Measurements from ENCODE around the gene ACOX2. TPM values are rescaled to one million over a fixed set of nuclear protein-coding genes. Genes with fewer than 3 reads are reported as not detected.

The ACOX2 gene
- total RNA-seq, 1 experiment from 2014 or later = 3.5 TPM

DNA sequence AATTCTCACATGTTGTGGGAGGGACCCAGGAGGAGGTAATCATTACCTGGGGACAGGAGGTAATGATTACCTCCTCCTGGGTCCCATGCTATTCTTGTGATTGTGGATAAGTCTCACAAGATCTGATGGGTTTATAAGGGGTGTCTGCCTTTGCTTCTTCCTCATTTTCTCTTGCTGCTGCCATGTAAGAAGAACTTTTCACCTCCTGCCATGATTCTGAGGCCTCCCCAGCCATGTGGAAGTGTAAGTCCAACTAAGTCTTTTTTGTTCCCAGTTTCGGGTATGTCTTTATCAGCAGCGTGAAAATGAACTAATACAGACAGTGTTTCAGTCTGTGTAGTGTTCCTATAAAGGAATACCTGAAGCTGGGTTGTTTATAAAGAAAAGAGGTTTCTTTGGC is 58.2 kb downstream of the ACOX2 start:
- no peaks in the 10 kb centered on the region for H3K9me2 ChIP-seq (ENCODE audit: insufficient read depth)
- peaks cover 23% of the 10 kb centered on the region for H3K4me1 ChIP-seq (replicated peaks; ENCODE audit: insufficient read depth)
- no TSS peak for BruUV-seq (replicated peaks)
- H3K79me2 ChIP-seq (ENCODE audit: low read depth) = no peaks in the 10 kb centered on the region
- DNase-seq = no peak
- H2AFZ ChIP-seq = no peak overlapping the region
- ChIA-PET CTCF (no interaction called here), POLR2A (ENCODE audit: unreplicated experiment) (no interaction called here)
- no peaks in the 10 kb centered on the region for H3K36me3 ChIP-seq (ENCODE audit: low read depth)
- TF ChIP-seq CTCF (conservative IDR thresholded peaks at IDR 0.05) (no peak), EZH2 (IDR thresholded peaks at IDR 0.05; ENCODE audit: low read depth) (no peak)
- no peaks in the 10 kb centered on the region; the same call in 1 of the 2 replicates for H3K9me3 ChIP-seq (ENCODE audit: insufficient read depth, low read depth)
- H3K27ac ChIP-seq = no peak overlapping the region
- H3K4me3 ChIP-seq = no peak overlapping the region
- 0 out of 2 replicates have a peak, but pooled peaks cover 4% of the 10 kb centered on the region for H3F3A ChIP-seq (ENCODE audit: insufficient read depth, low read depth)
- no peaks in the 10 kb centered on the region for H3K27me3 ChIP-seq (ENCODE audit: insufficient read depth, low read depth)
- intact Hi-C loops (cut with micrococcal nuclease; ENCODE audit: unreplicated experiment) = no loop called here
- no peaks in the 10 kb centered on the region for H4K20me1 ChIP-seq (ENCODE audit: insufficient read depth)
- H3K4me2 ChIP-seq = no peak overlapping the region

- Histone ChIP-seq H3K79me2 (ENCODE audit: low read depth) (no peaks in the 10 kb centered on the region), H3K4me1 (replicated peaks; ENCODE audit: insufficient read depth) (peaks cover 52% of the 10 kb centered on the region), H3K27ac (no peak overlapping the region), H3K4me3 (no peak overlapping the region), H3K4me2 (no peak overlapping the region; the same call in 1 of the 2 replicates), H3F3A (ENCODE audit: insufficient read depth, low read depth) (peaks cover 35% of the 10 kb centered on the region), H2AFZ (no peak overlapping the region), H3K27me3 (ENCODE audit: insufficient read depth, low read depth) (no peaks in the 10 kb centered on the region), H3K9me2 (ENCODE audit: insufficient read depth) (no peaks in the 10 kb centered on the region), H3K36me3 (ENCODE audit: low read depth) (no peaks in the 10 kb centered on the region), H3K9me3 (ENCODE audit: insufficient read depth, low read depth) (no peaks in the 10 kb centered on the region; the same call in 1 of the 2 replicates), H4K20me1 (ENCODE audit: insufficient read depth) (no peaks in the 10 kb centered on the region)
- POLR2A ChIA-PET (ENCODE audit: unreplicated experiment) = no interaction called here
- DNase-seq = no peak
- no peak for TF ChIP-seq CTCF (conservative IDR thresholded peaks at IDR 0.05)
- no peak for TF ChIP-seq EZH2 (IDR thresholded peaks at IDR 0.05; ENCODE audit: low read depth)
- CTCF ChIA-PET = no interaction called here
- intact Hi-C loops (cut with micrococcal nuclease; ENCODE audit: unreplicated experiment) = loop anchor here (5.0 kb wide), 2 partner anchors 43 to 168 kb away; partner anchors contain the start of genes HTD2, PDHB and RPP14
- BruUV-seq (replicated peaks) = no TSS peak
Observed at GRCh38 chr3:58474967-58475578, 61.9 kb downstream of the ACOX2 start.

DNA sequence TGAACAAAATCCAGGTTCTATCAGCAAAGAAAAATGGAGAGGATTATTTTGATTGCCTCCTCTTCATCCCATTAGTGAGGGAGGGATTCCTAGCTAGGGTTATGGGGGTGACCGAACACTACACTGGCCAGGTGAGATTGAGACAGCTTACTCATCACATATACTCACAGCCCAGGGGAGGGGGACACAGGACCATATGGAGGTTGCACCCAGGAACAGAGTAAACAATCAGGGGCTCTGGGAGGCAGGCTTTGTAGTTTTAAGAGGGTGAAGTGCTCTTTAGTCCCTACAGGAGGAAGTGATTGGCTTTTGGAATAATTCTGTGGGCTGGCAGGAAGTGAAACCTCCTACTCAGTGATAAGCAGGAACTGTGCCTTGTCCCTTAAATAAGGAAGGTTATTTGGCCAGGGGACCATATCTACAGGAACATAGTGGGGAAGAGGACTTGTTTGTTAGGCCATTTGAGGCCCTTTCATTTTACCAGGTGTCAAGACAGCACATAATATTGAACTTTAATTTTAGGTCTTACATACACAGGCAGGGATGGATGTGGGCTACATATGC is 62.6 kb downstream of the ACOX2 start:
- H3K27me3 ChIP-seq (ENCODE audit: insufficient read depth, low read depth) = no peaks in the 10 kb centered on the region
- H3F3A ChIP-seq (ENCODE audit: insufficient read depth, low read depth) = peaks cover 38% of the 10 kb centered on the region
- H3K4me3 ChIP-seq = no peak overlapping the region
- ChIA-PET POLR2A (ENCODE audit: unreplicated experiment) (interaction anchor here (0.7 kb wide), 1 partner anchor 1414 kb away, joined by 6 read pairs; the partner anchor contains the start of gene SPATA12), CTCF (no interaction called here)
- peaks cover 58% of the 10 kb centered on the region for H3K4me1 ChIP-seq (replicated peaks; ENCODE audit: insufficient read depth)
- H3K36me3 ChIP-seq (ENCODE audit: low read depth) = no peaks in the 10 kb centered on the region
- intact Hi-C loops (cut with micrococcal nuclease; ENCODE audit: unreplicated experiment) = loop anchor here (5.0 kb wide), 2 partner anchors 42 to 167 kb away; partner anchors contain the start of genes HTD2, PDHB and RPP14
- H4K20me1 ChIP-seq (ENCODE audit: insufficient read depth) = no peaks in the 10 kb centered on the region
- no peaks in the 10 kb centered on the region for H3K9me2 ChIP-seq (ENCODE audit: insufficient read depth)
- H3K4me2 ChIP-seq = no peak overlapping the region; the same call in 1 of the 2 replicates
- H3K27ac ChIP-seq = no peak overlapping the region
- H3K79me2 ChIP-seq (ENCODE audit: low read depth) = no peaks in the 10 kb centered on the region
- TF ChIP-seq CTCF (conservative IDR thresholded peaks at IDR 0.05) (no peak), EZH2 (IDR thresholded peaks at IDR 0.05; ENCODE audit: low read depth) (no peak)
- no peak overlapping the region for H2AFZ ChIP-seq
- no peak for DNase-seq
- H3K9me3 ChIP-seq (ENCODE audit: insufficient read depth, low read depth) = no peaks in the 10 kb centered on the region
- no TSS peak for BruUV-seq (replicated peaks)
